ENCODE measurements around the gene IFNAR1.

DNA sequence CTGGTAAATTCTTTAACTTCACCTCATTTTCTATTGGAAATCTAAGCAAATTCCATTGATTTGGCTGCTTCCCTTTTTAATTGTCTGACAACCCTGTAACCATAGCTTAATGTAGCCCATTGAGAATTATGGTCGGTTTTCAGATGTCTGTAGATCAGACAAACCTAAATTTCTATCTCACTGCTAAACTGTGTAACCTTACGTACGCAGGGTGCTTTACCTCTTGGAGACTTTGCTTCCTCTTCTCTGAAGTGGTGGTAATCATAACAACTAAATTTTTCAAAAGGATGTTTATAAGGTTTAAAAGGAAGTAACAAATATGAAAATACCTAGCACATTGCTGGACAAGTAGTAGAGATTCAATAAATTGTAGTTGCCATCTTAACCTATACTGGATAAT lies 25.9 kb downstream of the IFNAR1 start:
- TF ChIP-seq, protein P1, sequence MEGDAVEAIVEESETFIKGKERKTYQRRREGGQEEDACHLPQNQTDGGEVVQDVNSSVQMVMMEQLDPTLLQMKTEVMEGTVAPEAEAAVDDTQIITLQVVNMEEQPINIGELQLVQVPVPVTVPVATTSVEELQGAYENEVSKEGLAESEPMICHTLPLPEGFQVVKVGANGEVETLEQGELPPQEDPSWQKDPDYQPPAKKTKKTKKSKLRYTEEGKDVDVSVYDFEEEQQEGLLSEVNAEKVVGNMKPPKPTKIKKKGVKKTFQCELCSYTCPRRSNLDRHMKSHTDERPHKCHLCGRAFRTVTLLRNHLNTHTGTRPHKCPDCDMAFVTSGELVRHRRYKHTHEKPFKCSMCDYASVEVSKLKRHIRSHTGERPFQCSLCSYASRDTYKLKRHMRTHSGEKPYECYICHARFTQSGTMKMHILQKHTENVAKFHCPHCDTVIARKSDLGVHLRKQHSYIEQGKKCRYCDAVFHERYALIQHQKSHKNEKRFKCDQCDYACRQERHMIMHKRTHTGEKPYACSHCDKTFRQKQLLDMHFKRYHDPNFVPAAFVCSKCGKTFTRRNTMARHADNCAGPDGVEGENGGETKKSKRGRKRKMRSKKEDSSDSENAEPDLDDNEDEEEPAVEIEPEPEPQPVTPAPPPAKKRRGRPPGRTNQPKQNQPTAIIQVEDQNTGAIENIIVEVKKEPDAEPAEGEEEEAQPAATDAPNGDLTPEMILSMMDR (IDR thresholded peaks at IDR 0.05; ENCODE audit: poor library complexity), result no peak
- TF ChIP-seq EZH2 (IDR thresholded peaks at IDR 0.05; ENCODE audit: borderline replicate concordance), result no peak
- TF ChIP-seq EZH2phosphoT487 (IDR thresholded peaks at IDR 0.05; ENCODE audit: low read depth, severe bottlenecking, unreplicated experiment), result no peak

All from hepatocyte (in vitro differentiated cells).